Panc1 (cell line): Measurements from ENCODE around the gene TUBG1. TPM values are rescaled to one million over a fixed set of nuclear protein-coding genes. Genes with fewer than 3 reads are reported as not detected.

ENCODE experiments used
- ATAC-seq: fragments of 200-7000 bp; cut with Tn5 transposase; 2 replicates; pipeline ENCODE4 v1.9.1; 2020; ENCODE audit warnings: mild to moderate bottlenecking, moderate library complexity
- BruUV-seq: library from RNA; stranded (reverse); fragments of 400-500 nt; replicated peaks from 2 replicates; lab custom pipeline; 2021; lab: Mats Ljungman, UMichigan
- CTCF ChIA-PET: fragments of 300-600 bp; sonication (Branson Sonifier 250); formaldehyde crosslinking; loops from one replicate; lab custom pipeline; 2022; ENCODE audit warnings: antibody characterized with exemption; lab: Charles Lee
- POLR2A ChIA-PET: fragments of 300-600 bp; sonication (Branson Sonifier 250); formaldehyde crosslinking; loops from one replicate; lab custom pipeline; 2022; ENCODE audit warnings: antibody characterized with exemption; lab: Charles Lee
- DNase-seq: peaks from one replicate; pipeline ENCODE4 v3.0.0-alpha.2; 2010; ENCODE audit warnings: low read depth, low spot score
- H3K27ac ChIP-seq: 2 replicates; pipeline ENCODE4 v1.5.1; 2011; ENCODE audit warnings: mild to moderate bottlenecking, low read length, inconsistent platforms
- H3K27me3 ChIP-seq: fragments of 200-500 bp; sonication (Bioruptor generic); 2 replicates; pipeline ENCODE4 v1.6.0; 2014; ENCODE audit warnings: low read length, inconsistent platforms; ENCODE audit not compliant: control insufficient read depth, insufficient read depth
- H3K36me3 ChIP-seq: fragments of 200-500 bp; sonication (Bioruptor generic); 2 replicates; pipeline ENCODE4 v1.5.1; 2014; ENCODE audit warnings: inconsistent platforms, mild to moderate bottlenecking, low read length, moderate library complexity; ENCODE audit not compliant: control insufficient read depth, insufficient read depth
- H3K4me1 ChIP-seq: 2 replicates; pipeline ENCODE4 v1.5.1; 2011; ENCODE audit warnings: inconsistent platforms, mild to moderate bottlenecking, low read length, moderate library complexity; ENCODE audit not compliant: control insufficient read depth, insufficient read depth
- H3K4me3 ChIP-seq, 2 experiments: 2 replicates each; pipeline ENCODE4 v1.5.1; 2011 to 2012; ENCODE audit warnings: low read depth in 2 of 2, low read length in 2 of 2, mild to moderate bottlenecking in 2 of 2, inconsistent platforms in 1 of 2, moderate library complexity in 1 of 2
- H3K9me3 ChIP-seq: fragments of 200-500 bp; sonication (Bioruptor generic); 2 replicates; pipeline ENCODE4 v1.5.1; 2014; ENCODE audit warnings: low read depth, mild to moderate bottlenecking, inconsistent platforms, low read length, moderate library complexity; ENCODE audit not compliant: control insufficient read depth, insufficient read depth
- POLR2AphosphoS5 ChIP-seq: IDR thresholded peaks from 2 replicates; pipeline ENCODE4 v1.6.1; 2012; ENCODE audit warnings: mild to moderate bottlenecking, low read depth, low read length, moderate library complexity
- SIN3A ChIP-seq: IDR thresholded peaks from 2 replicates; pipeline ENCODE4 v1.6.1; 2012; ENCODE audit warnings: low read depth, mild to moderate bottlenecking, low read length, moderate library complexity, borderline replicate concordance; ENCODE audit not compliant: insufficient read depth
- TCF7L2 ChIP-seq: IDR thresholded peaks from 2 replicates; pipeline ENCODE4 v1.6.1; 2011; ENCODE audit warnings: mild to moderate bottlenecking, low read depth, low read length, inconsistent platforms
- in situ Hi-C: cut with HindIII; loops from 2 replicates; pipeline ENCODE4 v1.10.0; 2016; ENCODE audit warnings: low sequenced_read_pairs, low pct_unique_long_range_greater_than_20kb
- intact Hi-C: fragments of 100-400 bp; cut with micrococcal nuclease; formaldehyde crosslinking; loops from one replicate; pipeline ENCODE4 v1.10.0; 2022; ENCODE audit not compliant: unreplicated experiment
- total RNA-seq: library from RNA; stranded (reverse); gene quantifications from one replicate; pipeline ENCODE4 v1.2.1, GENCODE V29; 2021; ENCODE audit not compliant: unreplicated experiment
- TF ChIP-seq, protein P1 (sequence below), 2 experiments: IDR thresholded peaks; 2 replicates each; pipeline ENCODE4 v1.6.1; 2011 to 2012; ENCODE audit warnings: low read depth in 2 of 2, control low read depth in 1 of 2, low read length in 1 of 2, mild to moderate bottlenecking in 1 of 2, moderate library complexity in 1 of 2; ENCODE audit not compliant: insufficient read depth in 1 of 2
- TF ChIP-seq, protein P2 (sequence below): fragments of 450-650 bp; IDR thresholded peaks from 2 replicates; pipeline ENCODE4 v1.5.1; 2017; ENCODE audit warnings: mild to moderate bottlenecking

The TUBG1 gene
- total RNA-seq, 1 experiment from 2014 or later = 99.8 TPM

DNA sequence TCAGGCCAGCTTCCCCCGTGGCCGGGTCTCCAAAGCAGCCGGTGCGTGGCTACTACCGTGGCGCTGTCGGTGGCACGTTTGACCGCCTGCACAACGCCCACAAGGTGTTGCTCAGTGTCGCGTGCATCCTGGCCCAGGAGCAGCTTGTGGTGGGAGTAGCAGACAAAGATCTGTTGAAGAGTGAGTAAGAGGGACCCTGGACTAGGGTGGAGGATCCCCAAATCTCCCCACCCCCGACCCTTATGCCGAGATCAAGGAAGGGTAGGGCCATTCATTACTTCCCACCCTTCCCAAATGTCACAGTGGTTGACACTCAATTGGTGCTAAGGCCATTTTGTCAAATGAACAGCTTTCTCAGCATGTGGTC, 46.4 kb upstream of the TUBG1 start:
- CTCF ChIA-PET = no interaction called here

DNA sequence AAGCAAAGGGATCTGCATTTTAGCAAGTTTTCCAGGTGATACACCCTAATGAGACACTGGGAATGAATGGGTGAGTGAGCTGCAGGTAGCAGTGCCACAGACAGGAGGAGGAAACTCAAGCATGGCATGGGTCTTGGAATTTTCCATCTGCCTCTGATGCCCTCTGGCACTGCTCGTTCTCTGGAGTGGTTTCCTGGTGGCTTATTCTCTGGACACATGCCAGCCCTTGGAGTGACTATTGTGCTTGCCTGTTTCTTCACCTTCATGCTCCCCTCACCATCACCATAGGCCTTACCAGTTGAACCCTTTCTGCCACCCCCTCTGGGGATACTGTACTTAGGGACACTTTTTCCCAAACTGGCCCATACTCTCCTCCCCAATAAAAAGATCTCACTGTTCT, 45.9 kb upstream of the TUBG1 start:
- peak overlapping the region; percentile 87 to 88 for H3K4me3 ChIP-seq
- BruUV-seq = no TSS peak
- TF ChIP-seq SIN3A (no peak), TCF7L2 (no peak), POLR2AphosphoS5 (no peak)
- TF ChIP-seq, protein P1, sequence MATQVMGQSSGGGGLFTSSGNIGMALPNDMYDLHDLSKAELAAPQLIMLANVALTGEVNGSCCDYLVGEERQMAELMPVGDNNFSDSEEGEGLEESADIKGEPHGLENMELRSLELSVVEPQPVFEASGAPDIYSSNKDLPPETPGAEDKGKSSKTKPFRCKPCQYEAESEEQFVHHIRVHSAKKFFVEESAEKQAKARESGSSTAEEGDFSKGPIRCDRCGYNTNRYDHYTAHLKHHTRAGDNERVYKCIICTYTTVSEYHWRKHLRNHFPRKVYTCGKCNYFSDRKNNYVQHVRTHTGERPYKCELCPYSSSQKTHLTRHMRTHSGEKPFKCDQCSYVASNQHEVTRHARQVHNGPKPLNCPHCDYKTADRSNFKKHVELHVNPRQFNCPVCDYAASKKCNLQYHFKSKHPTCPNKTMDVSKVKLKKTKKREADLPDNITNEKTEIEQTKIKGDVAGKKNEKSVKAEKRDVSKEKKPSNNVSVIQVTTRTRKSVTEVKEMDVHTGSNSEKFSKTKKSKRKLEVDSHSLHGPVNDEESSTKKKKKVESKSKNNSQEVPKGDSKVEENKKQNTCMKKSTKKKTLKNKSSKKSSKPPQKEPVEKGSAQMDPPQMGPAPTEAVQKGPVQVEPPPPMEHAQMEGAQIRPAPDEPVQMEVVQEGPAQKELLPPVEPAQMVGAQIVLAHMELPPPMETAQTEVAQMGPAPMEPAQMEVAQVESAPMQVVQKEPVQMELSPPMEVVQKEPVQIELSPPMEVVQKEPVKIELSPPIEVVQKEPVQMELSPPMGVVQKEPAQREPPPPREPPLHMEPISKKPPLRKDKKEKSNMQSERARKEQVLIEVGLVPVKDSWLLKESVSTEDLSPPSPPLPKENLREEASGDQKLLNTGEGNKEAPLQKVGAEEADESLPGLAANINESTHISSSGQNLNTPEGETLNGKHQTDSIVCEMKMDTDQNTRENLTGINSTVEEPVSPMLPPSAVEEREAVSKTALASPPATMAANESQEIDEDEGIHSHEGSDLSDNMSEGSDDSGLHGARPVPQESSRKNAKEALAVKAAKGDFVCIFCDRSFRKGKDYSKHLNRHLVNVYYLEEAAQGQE (IDR thresholded peaks at IDR 0.05; ENCODE audit: insufficient read depth in 1 of 2, low read depth in 2 of 2, low read length in 1 of 2) = no peak
- TF ChIP-seq, protein P2, sequence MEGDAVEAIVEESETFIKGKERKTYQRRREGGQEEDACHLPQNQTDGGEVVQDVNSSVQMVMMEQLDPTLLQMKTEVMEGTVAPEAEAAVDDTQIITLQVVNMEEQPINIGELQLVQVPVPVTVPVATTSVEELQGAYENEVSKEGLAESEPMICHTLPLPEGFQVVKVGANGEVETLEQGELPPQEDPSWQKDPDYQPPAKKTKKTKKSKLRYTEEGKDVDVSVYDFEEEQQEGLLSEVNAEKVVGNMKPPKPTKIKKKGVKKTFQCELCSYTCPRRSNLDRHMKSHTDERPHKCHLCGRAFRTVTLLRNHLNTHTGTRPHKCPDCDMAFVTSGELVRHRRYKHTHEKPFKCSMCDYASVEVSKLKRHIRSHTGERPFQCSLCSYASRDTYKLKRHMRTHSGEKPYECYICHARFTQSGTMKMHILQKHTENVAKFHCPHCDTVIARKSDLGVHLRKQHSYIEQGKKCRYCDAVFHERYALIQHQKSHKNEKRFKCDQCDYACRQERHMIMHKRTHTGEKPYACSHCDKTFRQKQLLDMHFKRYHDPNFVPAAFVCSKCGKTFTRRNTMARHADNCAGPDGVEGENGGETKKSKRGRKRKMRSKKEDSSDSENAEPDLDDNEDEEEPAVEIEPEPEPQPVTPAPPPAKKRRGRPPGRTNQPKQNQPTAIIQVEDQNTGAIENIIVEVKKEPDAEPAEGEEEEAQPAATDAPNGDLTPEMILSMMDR = no peak
- POLR2A ChIA-PET = no interaction called here
- peaks cover 7% of the 10 kb centered on the region for H3K36me3 ChIP-seq
- H3K4me1 ChIP-seq = peaks cover 27% of the 10 kb centered on the region
- CTCF ChIA-PET = no interaction called here
- H3K9me3 ChIP-seq = no peaks in the 10 kb centered on the region
- no peaks in the 10 kb centered on the region for H3K27me3 ChIP-seq
- H3K27ac ChIP-seq = peak overlapping the region; percentile 89
- DNase-seq = no peak
- no peak for ATAC-seq
- intact Hi-C loops = no loop called here
- in situ Hi-C loops = no loop called here

More for the DNA sequence above, 46.4 kb upstream of the TUBG1 start:
- intact Hi-C loops (no loop called here), in situ Hi-C loops (no loop called here)
- no peaks in the 10 kb centered on the region for H3K9me3 ChIP-seq
- H3K27ac ChIP-seq = peak overlapping the region; percentile 89
- BruUV-seq = no TSS peak
- H3K4me1 ChIP-seq = peaks cover 25% of the 10 kb centered on the region
- POLR2A ChIA-PET = no interaction called here
- H3K36me3 ChIP-seq = peaks cover 7% of the 10 kb centered on the region
- TF ChIP-seq POLR2AphosphoS5 (no peak), TCF7L2 (no peak), SIN3A (no peak)
- TF ChIP-seq, protein P1 (IDR thresholded peaks at IDR 0.05; ENCODE audit: insufficient read depth in 1 of 2, low read depth in 2 of 2, low read length in 1 of 2) = no peak
- TF ChIP-seq, protein P2 = no peak
- DNase-seq = no peak
- no peak for ATAC-seq
- H3K4me3 ChIP-seq = peak overlapping the region; percentile 87 to 88
- no peaks in the 10 kb centered on the region for H3K27me3 ChIP-seq
